ENCODE results near the gene ATAD3B.

GRCh38 chr1:1487701-1488100 lies 16.1 kb downstream of the ATAD3B start:
- TF ChIP-seq CTCF (IDR thresholded peaks at IDR 0.05; ENCODE audit: low read length): no peak
- TF ChIP-seq EZH2 (IDR thresholded peaks at IDR 0.05; ENCODE audit: borderline replicate concordance, low read length): no peak

Data from OCI-LY1 (cell line).